ENCODE data around the gene THPO. TPM values are rescaled to one million over a fixed set of nuclear protein-coding genes. Genes with fewer than 3 reads are reported as not detected.
"Not testable (repeated sequence)": the region's sequence is repeated elsewhere in the genome, so short reads cannot be mapped to it uniquely, and the experiment has no call there.

The THPO gene
- polyA plus RNA-seq, 3 donors: 2.1 to 2.7 (median 2.5) TPM

GRCh38 chr3:184351511-184352148 is 26.4 kb downstream of the THPO start:
- no peak for DNase-seq

GRCh38 chr3:184350618-184351017 is 27.4 kb downstream of the THPO start:
- no peak for DNase-seq

DNA sequence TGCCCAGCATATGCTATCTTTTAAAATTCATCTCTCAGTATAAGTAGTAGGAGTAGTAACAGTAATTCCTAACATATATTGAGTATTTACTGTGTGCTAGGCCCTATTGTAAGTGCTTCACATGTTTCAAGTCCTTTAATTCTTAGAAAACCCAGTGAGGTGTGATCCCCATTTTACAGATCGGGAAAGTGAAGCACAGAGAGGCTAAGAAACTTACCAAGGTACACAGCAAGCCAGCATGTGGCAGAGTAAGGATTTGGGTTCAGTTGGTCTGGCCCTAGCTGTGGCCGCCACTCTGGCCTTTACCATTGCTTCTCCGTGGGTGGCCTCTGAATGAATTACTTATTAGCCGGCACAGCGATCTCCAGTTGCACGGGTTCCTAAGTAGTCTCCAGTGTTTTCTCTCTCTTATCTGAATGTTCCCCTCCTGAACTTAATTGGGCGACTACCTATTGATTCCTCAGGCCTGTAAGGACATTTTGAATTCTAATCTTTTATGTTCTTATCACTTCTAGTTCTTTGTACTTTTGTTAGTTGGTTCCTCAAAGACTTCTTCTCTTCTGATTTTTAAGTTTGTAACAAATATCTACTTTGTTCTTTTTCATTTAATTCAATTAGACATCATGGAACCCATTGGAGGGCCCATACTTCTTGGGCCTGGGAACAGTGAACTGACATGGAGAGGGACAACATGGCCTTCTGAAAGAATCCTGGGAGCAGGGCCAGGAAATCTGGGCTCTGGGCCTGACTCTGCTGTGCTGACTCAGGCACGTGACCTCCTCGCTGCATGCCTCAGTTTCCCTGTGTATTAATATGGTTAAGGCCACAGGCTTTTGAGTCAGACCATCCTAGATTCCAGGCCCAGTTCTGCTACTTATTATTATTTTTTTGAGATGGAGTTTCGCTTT is 28.2 kb downstream of the THPO start:
- no peak for DNase-seq

DNA sequence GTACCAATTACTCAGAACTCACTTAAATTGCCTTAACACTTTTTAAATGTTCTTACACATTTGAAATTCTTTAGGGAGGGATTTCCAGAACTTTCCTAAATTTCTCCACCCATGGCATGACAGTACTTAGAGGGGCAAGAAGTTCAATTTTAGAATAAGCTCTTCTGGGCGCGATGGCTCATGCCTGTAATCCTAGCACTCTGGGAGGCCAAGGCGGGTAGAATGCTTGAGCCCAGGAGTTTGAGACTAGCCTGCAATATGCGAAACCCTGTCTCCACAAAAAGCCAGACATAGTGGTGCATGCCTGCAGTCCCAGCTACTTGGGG is 30.0 kb downstream of the THPO start:
- no peak for DNase-seq

GRCh38 chr3:184347321-184348056 is 30.5 kb downstream of the THPO start:
- DNase-seq: no peak

DNA sequence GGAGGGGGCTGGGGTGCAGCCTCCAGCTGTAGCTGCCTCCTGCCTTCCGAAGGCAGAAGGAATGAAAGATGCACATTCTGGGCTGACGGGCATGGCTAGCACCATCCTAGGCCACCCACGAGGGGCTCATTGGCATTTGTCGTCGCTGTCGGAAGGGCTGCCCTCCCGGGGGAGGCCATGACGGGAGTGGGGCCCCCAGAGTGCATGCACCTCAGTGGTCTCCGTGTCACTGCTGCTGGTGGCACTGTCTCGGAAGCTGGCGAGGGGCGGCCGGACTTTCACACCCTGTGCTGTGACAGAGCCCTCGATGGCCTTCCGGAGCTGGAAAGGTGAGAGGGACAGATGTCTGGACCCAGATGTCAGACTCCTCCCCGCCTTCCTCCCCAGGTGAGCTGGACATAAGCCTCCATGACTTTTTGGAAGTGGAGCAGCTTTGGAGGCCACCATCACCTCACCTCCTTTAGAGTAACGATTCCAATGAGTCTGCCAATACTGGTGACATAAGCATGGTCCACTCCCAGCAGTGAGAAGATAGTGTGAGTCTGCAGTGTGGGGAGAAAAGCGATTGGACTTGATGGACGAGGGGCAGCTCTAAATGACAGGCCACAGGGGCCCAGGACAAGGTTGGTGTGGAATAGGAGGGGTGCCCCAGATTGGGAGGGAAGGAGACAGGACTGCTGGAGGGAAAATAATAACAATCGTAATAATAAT is 31.4 kb downstream of the THPO start:
- DNase-seq: no peak

GRCh38 chr3:184345317-184346144 is 32.5 kb downstream of the THPO start:
- peak; percentile 74 for DNase-seq

DNA sequence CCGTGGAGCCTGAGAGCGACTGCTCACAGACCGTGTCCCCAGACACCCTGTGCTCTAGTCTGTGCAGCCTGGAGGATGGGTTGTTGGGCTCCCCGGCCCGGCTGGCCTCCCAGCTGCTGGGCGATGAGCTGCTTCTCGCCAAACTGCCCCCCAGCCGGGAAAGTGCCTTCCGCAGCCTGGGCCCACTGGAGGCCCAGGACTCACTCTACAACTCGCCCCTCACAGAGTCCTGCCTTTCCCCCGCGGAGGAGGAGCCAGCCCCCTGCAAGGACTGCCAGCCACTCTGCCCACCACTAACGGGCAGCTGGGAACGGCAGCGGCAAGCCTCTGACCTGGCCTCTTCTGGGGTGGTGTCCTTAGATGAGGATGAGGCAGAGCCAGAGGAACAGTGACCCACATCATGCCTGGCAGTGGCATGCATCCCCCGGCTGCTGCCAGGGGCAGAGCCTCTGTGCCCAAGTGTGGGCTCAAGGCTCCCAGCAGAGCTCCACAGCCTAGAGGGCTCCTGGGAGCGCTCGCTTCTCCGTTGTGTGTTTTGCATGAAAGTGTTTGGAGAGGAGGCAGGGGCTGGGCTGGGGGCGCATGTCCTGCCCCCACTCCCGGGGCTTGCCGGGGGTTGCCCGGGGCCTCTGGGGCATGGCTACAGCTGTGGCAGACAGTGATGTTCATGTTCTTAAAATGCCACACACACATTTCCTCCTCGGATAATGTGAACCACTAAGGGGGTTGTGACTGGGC is 33.3 kb downstream of the THPO start:
- DNase-seq: no peak

GRCh38 chr3:184343200-184343876 is 34.7 kb downstream of the THPO start:
- no peak for DNase-seq

- no peak for DNase-seq
These were observed 36.1 kb downstream of the THPO start for GRCh38 chr3:184341925-184342324.

GRCh38 chr3:184339451-184340135 is 38.4 kb downstream of the THPO start:
- not testable (repeated sequence) for DNase-seq

- no peak for DNase-seq
These were observed 39.0 kb downstream of the THPO start for GRCh38 chr3:184339001-184339400.

- DNase-seq: peak; percentile 86
These were observed 39.5 kb downstream of the THPO start for GRCh38 chr3:184338511-184338945.

DNA sequence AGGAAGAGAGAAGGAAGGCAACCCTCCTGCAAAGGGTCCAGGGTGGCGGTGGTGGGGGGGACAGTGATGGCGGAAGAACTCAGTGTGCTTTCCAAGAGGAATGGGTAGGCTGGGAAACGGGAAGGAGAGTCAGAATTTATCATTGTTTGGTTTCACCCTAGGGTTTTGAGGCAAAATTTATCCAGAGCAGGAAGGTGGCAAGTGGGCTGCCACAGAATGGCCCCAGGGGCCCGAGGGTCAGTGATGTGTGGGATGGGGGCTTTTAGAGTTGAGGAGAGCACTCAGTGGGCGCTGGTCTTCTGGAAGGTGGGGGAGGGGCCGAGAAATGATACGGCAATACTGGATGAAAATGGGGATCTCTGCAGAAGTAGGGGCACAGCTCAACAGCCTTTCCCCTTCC is 40.0 kb downstream of the THPO start:
- DNase-seq: no peak

DNA sequence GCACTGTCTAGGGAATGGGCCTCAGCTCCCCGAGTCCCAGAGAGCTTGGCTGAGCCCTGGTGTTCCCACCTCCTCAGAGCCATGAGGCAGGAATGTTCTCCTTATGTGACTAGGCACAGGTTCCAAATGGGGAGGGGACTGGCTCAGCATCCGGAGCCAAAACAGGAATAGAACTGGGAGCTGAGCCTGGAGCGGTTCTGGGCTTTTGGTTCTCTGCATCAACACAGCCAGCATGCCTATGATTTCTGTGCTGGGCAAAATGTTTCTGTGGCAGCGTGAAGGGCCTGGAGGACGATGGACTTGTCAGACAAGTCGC is 40.6 kb downstream of the THPO start, which contains the start of gene FAM131A:
Gene FAM131A, plus strand, starts transcription at position 202 of the 316 bp plus-strand sequence. Its CDS starts 31 bp downstream, at position 233.
- DNase-seq: no peak

GRCh38 chr3:184336547-184337398 is 41.2 kb downstream of the THPO start:
- DNase-seq: no peak

DNA sequence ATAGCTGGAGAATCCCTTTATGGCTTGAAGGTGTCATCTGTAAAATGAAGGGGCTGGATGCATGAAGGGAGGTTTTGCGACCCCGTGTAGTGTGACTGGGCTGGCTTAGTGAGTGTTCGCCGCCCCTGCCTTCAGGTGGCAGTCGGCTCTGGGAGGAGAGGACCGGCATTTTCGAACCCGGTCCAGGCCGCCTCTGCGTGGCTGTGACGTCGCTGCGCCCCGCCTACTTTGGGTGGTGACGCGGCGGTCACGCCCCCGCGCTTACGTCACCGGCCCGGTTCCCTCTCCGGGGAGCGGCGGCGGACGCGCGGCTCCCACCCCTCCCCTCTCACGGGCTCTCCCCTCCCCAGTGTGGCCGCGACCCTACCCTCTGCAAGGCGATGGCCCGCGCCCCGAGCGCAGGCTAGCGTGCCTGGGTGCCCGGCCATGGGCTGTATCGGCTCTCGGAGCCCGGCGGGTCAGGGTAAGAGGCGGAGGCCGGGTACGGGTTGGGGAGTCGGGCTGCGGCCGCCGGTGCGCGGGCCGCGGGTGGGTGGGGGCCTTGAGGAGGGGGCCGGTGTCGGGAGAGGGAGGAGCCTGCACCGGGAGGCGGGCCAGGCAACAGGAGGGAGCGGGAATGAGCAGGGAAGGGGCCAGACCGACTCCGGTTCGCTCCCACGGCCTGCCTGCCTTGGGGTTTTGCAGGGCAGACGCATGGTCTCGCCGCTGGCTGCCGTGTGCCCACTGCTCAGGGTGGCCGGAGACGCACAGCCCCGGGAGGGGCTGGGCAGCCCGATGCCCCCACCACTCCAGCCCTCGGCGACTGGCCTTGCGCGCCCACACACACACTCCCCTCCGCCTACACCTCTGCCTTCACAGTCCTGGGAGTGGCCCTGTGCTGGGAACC is 42.1 kb downstream of the THPO start:
- DNase-seq: peak; percentile 82

Data from renal pelvis (tissue), 4 donors.